Stimulated activated CD4-positive, alpha-beta T cell treated with anti-CD3 and anti-CD28 coated beads, TNF-alpha, amount 100 ng/mL, for 24 hours (primary cell): ENCODE data around the gene FCRL2.
"Not testable (repeated sequence)": the region's sequence is repeated elsewhere in the genome, so short reads cannot be mapped to it uniquely, and the experiment has no call there.

Source experiments
- DNase-seq, 3 experiments: peaks; one replicate each; pipeline ENCODE4 v3.0.0-alpha.2; 2020; ENCODE audit warnings: low read depth in 3 of 3

FCRL2 gene

DNA sequence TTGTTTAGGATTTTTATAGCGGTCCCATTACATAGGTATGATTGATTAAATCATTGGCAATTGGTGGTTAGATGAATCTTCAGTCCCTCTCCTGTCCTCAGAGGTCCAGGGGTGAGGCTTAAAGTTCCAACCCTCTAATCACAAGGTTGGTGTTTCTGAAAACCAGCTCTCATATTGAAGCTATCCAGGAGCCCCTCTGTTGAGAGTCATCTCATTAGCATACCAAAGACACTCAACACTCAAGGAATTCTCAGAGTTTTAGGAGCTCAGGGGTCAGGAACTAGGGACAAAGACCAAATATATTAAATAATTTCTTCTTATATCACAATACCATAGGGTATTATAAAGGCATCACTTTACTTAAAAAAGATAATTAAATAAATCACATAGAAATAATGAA is 23.3 kb downstream of the FCRL2 start:
- DNase-seq = no peak

GRCh38 chr1:157751283-157751682 is 25.6 kb downstream of the FCRL2 start:
- DNase-seq = no peak

DNA sequence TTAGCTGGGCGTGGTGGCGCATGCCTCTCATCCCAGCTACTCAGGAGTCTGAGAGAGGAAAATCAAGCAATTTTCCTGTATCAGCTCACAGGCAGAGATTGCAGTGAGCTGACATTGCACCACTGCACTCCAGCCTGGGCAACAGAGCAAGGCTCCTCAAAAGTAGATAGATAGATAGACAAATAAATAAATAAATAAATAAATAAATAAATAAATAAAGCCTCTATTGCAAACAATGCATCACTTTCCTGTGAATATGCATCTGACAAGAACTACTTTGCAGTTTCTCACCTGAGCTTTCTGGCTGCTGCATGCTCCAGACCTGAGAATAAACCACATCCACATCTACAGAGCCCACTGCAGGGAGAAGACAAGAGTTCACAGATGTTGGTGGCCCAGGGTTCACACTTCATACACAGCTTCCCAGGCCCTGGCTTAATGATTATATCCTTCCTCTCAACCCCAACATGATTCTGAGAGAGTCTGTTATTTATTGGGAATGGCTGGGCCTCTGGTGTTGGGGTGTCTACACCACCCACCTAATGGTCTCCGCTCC is 28.6 kb downstream of the FCRL2 start:
- DNase-seq = no peak

DNA sequence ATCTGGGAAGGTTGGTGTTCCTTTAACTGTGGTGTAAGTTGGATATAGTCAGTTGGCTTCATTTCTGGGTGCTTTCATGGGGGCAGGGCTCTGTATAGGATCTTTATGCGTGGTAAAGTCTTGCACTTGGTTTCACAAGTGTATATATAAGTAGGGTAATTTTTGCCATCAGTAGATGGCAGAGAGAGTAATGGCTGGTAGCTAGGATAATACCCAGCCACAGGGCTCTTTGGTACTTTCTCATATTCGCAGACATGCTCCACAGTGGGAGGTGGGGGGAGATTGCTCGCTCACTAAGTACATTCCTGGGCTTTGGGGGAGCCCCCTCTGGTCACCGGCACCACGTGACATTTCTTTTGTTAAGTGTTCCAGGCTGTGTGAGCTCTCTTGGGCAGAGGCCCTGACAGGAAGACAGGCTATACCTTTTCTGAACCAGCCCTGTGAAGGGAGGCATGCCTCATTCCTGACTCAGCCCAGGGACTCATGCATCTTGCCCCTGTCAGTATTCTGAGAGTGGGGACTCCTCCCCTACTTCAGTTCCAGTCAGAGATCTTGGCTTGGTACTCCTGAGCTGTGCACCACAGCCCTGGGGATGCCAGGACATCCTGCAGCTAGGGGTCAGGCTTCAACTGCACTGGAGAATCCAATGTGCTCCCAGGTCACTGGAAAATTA is 37.6 kb downstream of the FCRL2 start:
- DNase-seq = no peak

DNA sequence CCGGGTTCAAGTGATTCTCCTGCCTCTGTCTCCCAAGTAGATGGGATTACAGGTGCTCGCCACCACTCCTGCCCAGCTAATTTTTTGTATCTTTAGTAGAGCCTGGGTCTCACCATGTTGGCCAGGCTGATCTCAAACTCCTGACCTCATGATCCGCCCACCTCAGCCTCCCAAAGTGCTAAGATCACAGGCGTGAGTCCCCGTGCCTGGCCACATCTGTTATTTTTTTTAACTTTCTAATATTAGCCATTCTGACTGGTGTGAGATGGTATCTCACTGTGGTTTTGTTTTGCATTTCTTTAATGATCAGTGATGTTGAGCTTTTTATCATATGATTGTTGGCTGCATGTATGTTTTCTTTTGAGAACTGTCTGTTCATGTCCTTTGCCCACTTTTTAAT is 40.9 kb downstream of the FCRL2 start:
- not testable (repeated sequence) for DNase-seq

GRCh38 chr1:157734321-157734720 is 42.6 kb downstream of the FCRL2 start:
- no peak for DNase-seq

- DNase-seq = no peak
These were observed 44.2 kb downstream of the FCRL2 start for GRCh38 chr1:157732755-157733154.

DNA sequence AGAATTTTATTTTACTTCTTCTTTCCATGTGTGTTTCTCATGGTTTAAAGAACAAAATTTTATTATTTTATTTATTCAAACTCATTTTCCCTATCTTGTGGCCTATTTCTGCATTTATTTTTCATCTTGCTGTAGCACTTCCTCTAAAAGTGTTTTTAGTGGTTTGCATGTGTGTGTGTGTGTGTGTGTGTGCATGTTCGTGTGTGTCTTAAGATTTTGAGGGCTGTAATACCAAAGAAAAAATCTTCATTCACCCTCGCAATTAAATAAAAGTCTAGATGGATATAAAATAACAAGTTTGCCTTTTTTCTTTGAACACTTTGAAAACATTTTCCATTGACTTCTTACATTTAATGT is 51.7 kb downstream of the FCRL2 start:
- DNase-seq = no peak

DNA sequence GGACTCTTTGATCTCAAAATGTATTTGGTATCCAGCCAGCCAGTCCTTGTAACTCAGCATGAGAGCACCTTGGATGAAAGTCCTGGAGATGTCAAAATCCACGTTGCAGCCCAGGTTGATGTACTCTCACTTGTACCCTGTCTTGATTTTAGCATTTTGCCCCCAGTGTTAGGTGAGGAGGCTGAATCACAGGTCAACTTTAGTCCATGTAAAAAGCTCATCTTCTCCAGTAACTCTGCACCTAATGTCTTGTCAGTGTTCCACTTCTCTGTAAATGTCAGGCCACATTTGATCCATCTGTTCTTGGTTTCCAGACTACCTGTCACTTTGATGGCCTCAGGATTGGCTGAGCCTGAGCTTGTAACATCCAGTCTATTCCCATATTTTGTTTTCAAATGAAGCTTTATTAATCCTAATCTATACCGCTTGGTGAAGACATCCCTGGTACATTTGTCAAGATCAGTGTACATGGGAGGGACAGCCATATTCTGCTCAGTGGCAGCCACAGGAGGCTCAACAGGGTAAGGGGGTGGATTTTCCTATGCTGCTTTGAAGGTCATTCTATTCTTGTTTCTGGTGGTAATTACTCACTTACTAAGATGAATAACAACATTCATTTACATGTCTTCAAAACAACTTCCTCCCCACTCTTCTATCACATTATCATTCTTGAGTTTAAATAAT is 52.3 kb downstream of the FCRL2 start:
- DNase-seq = no peak

DNA sequence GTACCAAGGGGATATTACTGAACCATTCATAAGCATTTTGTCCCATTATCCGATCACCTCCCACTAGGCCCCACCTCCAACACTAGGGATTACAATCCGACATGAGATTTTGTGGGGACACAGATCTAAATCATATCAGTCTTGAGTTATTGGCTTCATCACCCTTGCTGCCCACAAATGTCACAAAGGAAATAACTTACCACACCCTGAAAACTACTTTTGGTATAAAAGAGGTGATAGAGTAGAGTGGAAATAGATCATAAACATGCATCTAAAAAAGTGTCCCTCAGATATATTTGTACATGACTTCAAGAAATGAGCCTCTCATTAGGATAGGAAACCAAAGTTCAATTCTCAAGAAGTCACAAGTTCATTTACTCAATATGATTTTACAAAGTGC is 53.8 kb downstream of the FCRL2 start:
- DNase-seq = no peak

GRCh38 chr1:157721985-157722384 is 54.9 kb downstream of the FCRL2 start:
- no peak for DNase-seq

DNA sequence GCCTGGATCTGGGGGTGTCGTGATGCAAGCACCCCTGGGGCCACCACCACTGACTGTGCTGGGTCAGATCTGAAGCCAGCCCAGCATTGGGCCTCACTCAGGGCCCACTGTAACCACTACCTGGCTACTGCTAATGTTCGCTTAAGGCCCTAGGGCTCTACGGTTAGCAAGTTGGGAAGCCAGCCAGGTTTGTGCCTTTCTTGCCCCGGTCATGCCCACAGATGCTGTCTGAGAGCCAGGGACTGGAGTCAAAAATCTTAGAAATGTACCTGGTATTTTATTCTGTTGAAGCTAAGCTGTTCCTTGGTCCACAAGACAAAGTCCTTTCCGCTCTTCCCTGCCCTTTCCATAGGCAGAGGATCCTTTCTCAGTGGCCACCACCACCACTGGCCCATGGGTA is 61.2 kb downstream of the FCRL2 start:
- no peak for DNase-seq

- no peak for DNase-seq
These were observed 65.1 kb downstream of the FCRL2 start for GRCh38 chr1:157711802-157712201.

GRCh38 chr1:157704878-157705277 is 72.1 kb downstream of the FCRL2 start:
- no peak for DNase-seq

- no peak for DNase-seq
These were observed 73.0 kb downstream of the FCRL2 start for GRCh38 chr1:157703981-157704380.

DNA sequence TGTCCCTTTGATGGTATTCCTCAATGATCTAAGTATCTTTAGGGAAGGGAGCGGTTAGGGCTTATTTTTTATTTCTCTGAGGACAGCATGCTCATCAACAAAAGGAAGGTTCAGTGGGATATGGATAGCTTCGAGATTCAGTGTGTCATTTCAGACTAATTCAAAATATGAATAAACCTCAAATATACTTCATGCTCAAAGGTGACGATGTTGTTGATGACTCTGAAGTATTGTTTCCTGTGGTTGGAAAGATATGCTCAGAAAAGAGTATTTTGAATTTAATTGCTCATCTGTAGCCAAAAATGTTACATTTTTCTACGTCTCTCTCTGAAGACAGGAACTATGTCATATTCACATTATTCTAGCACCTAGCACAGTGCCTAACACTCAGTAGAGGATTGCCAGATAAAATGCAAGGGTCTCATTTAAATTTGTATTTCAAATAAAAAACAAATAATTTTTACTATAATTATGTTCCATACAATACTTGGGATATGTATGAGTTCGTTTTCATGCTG is 74.6 kb downstream of the FCRL2 start:
- DNase-seq = no peak

GRCh38 chr1:157700732-157701131 is 76.2 kb downstream of the FCRL2 start, which contains the start of gene FCRL3:
Gene FCRL3, minus strand, starts transcription at chr1:157700769. Its CDS starts 280 bp downstream, at chr1:157700489.
- no peak for DNase-seq

GRCh38 chr1:157700305-157700704 is 76.6 kb downstream of the FCRL2 start:
- no peak for DNase-seq

DNA sequence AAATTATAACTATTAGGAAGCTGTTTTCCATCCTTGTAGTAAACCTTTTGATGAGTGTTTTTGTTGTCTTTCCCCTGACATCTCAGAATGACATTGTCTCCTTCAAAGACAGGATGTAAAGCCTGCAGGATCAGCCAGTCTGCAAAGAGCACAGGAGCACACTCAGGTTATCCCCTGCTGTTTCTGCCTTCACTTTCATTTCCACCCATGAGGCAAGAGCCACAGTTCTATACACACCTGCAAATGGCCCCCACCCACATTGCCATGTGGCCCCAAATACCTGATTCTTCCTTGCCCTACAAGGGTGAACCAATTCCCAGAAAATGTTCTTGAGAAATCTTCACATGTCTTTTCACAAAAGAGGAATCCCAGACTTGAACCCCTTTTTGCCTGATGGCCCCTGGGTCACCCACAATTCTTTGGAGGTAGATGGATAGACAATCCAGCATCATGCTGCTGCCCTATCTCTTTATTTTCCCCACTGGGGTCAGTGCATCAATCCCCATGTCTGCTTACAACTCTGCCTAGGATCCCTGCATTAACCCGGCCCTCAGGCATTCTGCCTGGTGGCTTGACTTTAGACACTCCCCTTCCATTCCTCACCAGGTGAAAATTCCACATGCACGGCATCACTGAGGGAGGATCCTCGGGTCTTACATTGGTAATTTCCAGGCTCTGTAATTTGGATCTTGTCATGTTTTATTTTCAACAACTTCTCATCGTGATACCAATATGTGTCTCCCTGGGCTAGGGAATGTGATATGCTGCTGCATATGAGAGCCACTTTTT is 79.0 kb downstream of the FCRL2 start:
- DNase-seq = no peak

GRCh38 chr1:157696966-157697628 is 79.8 kb downstream of the FCRL2 start:
- no peak for DNase-seq
